Measurements from ENCODE around the gene IDI2. TPM values are rescaled to one million over a fixed set of nuclear protein-coding genes. Genes with fewer than 3 reads are reported as not detected.
"Not testable (repeated sequence)": the region's sequence is repeated elsewhere in the genome, so short reads cannot be mapped to it uniquely, and the experiment has no call there.

Gene IDI2
- total RNA-seq, 1 donor from 2014 or later: not detected

- intact Hi-C loops (cut with micrococcal nuclease): loop anchor here (1.0 to 5.0 kb wide), 2 partner anchors 8 to 911 kb away; partner anchors contain the start of genes WDR37 and ZMYND11
These were observed 22.7 kb upstream of the IDI2 start for GRCh38 chr10:1048349-1048731.

- intact Hi-C loops (cut with micrococcal nuclease): loop anchor here (1.0 to 5.0 kb wide), 2 partner anchors 8 to 911 kb away; partner anchors contain the start of genes WDR37 and ZMYND11
These were observed 22.3 kb upstream of the IDI2 start for GRCh38 chr10:1047937-1048336.

GRCh38 chr10:1045415-1045814 is 19.8 kb upstream of the IDI2 start:
- intact Hi-C loops (cut with micrococcal nuclease): loop anchor here (5.0 kb wide), 1 partner anchor 908 kb away; the partner anchor contains the start of gene ZMYND11

- intact Hi-C loops (cut with micrococcal nuclease): loop anchor here (5.0 kb wide), 1 partner anchor 908 kb away; the partner anchor contains the start of gene ZMYND11
These were observed 19.3 kb upstream of the IDI2 start for GRCh38 chr10:1044964-1045363.

- intact Hi-C loops (cut with micrococcal nuclease): no loop called here
These were observed 18.5 kb upstream of the IDI2 start for GRCh38 chr10:1044146-1044545.

GRCh38 chr10:1043532-1043995 is 17.9 kb upstream of the IDI2 start:
- intact Hi-C loops (cut with micrococcal nuclease): loop anchor here (1.0 to 2.0 kb wide), 2 partner anchors 27 to 55 kb away; partner anchors contain the start of gene GTPBP4

- intact Hi-C loops (cut with micrococcal nuclease): no loop called here
These were observed 15.9 kb upstream of the IDI2 start for GRCh38 chr10:1041514-1041913.

- intact Hi-C loops (cut with micrococcal nuclease): no loop called here
These were observed 14.5 kb upstream of the IDI2 start for GRCh38 chr10:1040133-1040532.

GRCh38 chr10:1038769-1039168 is 13.1 kb upstream of the IDI2 start:
- intact Hi-C loops (cut with micrococcal nuclease): not testable (repeated sequence)

GRCh38 chr10:1037098-1037497 is 11.4 kb upstream of the IDI2 start:
- intact Hi-C loops (cut with micrococcal nuclease): no loop called here

- intact Hi-C loops (cut with micrococcal nuclease): no loop called here
These were observed 10.7 kb upstream of the IDI2 start for GRCh38 chr10:1036341-1036791.

- intact Hi-C loops (cut with micrococcal nuclease): no loop called here
These were observed 9.5 kb upstream of the IDI2 start for GRCh38 chr10:1035201-1035600.

GRCh38 chr10:1034758-1035157 is 9.1 kb upstream of the IDI2 start:
- intact Hi-C loops (cut with micrococcal nuclease): no loop called here

GRCh38 chr10:1033601-1034000 is 7.9 kb upstream of the IDI2 start:
- intact Hi-C loops (cut with micrococcal nuclease): no loop called here

- intact Hi-C loops (cut with micrococcal nuclease): no loop called here
These were observed 4.2 kb upstream of the IDI2 start for GRCh38 chr10:1029838-1030237.

GRCh38 chr10:1026578-1026977 is 919 bp upstream of the IDI2 start:
- intact Hi-C loops (cut with micrococcal nuclease): no loop called here

GRCh38 chr10:1024103-1024502 is 1.6 kb downstream of the IDI2 start:
- intact Hi-C loops (cut with micrococcal nuclease): no loop called here

- intact Hi-C loops (cut with micrococcal nuclease): no loop called here
These were observed 3.2 kb downstream of the IDI2 start for GRCh38 chr10:1022413-1022812.

- intact Hi-C loops (cut with micrococcal nuclease): no loop called here
These were observed 4.7 kb downstream of the IDI2 start for GRCh38 chr10:1020958-1021357.

GRCh38 chr10:1020460-1020859 is 5.2 kb downstream of the IDI2 start:
- intact Hi-C loops (cut with micrococcal nuclease): no loop called here

GRCh38 chr10:1019362-1019761 is 6.3 kb downstream of the IDI2 start:
- intact Hi-C loops (cut with micrococcal nuclease): no loop called here

GRCh38 chr10:1015688-1016087 is 10.0 kb downstream of the IDI2 start:
- intact Hi-C loops (cut with micrococcal nuclease): loop anchor here (2.0 kb wide), 1 partner anchor 27 kb away; no protein-coding TSS in a partner anchor

- intact Hi-C loops (cut with micrococcal nuclease): no loop called here
These were observed 14.0 kb downstream of the IDI2 start for GRCh38 chr10:1011696-1012095.

- intact Hi-C loops (cut with micrococcal nuclease): no loop called here
These were observed 15.0 kb downstream of the IDI2 start for GRCh38 chr10:1010703-1011102.
